Stimulated activated CD4-positive, alpha-beta T cell treated with anti-CD3 and anti-CD28 coated beads, Interleukin-12 subunit alpha, Interleukin-12 subunit beta, amount 100 ng/mL, for 24 hours (primary cell): ENCODE measurements around the gene ST8SIA5.

Source experiments
- DNase-seq, 2 experiments: peaks; one replicate each; pipeline ENCODE4 v3.0.0-alpha.2; 2020; ENCODE audit warnings: low read depth in 2 of 2

Gene ST8SIA5

DNA sequence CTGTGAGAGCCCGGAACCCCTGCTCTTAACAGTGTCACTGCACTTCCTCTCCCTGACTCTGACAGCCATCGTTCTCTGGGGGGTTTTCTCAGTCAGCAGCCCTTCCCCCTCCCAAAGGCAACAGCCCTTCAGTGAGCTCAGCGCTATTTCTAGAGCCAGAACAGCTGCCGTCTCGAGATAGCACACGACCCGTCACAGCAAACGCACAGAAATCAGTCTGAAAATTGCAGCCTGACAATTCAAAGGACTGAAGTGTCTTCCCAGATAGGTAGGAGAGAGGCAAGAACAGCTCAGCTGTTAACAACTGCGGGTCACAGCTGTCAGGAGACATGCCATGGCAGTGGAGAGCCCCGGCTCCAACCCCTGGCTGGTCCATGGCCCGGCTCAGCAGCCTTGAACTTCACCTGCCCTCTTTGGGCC, 45.4 kb downstream of the ST8SIA5 start:
- DNase-seq, result no peak

DNA sequence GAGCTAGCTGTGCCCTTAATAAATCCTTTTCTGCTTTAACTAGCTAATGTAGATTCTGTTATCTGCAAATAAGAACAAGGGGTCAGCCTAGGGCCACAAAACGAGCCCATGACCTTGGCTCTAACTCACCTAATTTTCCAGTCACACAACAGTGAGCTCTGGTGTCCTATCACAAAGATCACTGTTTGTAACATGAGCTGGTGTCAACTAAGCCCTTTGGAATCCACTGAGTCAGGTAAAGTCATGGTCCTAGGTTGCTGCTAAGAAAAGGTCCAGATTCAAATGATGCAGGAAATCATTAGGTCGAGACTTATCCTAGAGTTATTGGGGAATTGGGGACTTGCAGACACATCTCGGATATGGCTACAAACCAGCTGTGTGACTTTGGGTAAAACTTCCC, 49.9 kb downstream of the ST8SIA5 start:
- no peak for DNase-seq

DNA sequence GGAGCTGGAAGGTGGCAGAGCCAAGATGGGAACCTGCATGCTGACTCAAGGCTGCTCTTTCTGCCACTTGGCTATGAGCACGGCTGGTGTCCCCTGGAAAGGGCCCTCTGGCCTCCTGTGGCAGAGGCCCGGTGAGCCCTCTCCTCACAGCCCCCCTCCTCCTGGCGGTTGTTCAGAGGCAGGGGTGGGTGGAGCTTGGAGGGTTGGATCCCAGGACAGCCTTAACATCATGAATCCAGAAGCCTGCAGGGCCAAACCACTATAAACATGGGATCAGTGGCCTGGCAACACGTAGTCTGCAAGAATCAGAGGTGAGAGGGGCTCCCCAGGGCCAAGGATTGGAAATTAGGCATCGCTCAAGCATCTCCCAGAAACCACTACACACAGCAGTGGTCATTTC, 51.3 kb downstream of the ST8SIA5 start:
- no peak for DNase-seq

DNA sequence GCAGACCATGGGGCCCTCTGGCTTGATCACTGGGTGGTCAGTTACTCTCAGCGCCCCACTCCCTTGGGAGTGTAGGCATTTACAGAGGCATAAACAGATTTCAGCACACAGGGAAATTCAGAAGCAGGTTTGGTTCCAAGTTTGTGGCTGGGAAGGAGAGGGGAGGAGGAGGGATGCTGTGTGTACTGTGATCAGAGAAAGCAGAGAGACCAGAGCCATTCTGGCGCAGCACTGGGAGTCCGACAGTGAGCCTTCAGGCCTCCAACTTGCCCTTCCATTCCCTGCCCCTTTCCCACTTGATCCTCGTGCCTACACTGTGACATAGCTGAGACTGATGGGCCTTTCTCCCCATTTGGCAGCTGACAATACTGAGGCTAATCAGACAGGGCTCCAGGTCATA, 52.0 kb downstream of the ST8SIA5 start:
- no peak for DNase-seq

DNA sequence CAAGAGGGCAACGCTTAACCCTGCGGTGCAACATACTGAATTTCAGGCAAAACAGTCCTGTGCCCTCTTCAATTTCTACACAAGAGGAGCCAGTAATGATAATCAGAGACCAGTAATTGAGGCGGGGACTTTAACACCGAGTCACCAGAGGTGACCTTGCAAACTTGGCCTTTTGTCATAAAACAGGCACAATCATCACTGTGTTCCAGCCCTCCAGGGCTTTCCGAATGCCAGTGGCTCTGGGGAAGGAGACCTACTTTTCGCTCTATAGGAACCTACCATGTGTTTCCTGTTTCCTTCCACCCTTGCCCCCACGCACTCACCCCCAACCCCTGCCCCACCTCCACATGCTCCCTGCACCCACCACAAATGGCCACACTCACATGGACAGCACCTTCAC, 52.7 kb downstream of the ST8SIA5 start:
- DNase-seq, result no peak

DNA sequence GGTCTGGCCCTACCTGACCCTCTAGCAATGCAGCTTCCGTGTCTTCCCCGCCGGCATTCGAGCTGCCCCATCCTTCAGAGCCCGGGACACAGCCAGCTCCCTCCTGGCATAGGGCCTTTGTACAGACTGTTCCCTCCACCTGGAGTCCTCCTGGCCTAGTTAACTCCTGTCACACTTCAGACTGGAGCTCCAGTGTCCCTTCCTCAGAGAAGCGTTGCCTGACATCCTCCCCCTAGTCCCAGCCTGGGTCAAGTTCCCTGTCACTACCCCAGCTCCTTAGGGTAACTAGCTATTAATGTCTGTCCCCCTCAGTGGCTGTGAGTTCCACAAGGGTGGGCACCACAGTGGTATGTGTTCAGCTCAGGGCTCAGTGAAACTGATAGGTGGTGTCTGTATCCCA, 54.4 kb downstream of the ST8SIA5 start:
- DNase-seq, result no peak

DNA sequence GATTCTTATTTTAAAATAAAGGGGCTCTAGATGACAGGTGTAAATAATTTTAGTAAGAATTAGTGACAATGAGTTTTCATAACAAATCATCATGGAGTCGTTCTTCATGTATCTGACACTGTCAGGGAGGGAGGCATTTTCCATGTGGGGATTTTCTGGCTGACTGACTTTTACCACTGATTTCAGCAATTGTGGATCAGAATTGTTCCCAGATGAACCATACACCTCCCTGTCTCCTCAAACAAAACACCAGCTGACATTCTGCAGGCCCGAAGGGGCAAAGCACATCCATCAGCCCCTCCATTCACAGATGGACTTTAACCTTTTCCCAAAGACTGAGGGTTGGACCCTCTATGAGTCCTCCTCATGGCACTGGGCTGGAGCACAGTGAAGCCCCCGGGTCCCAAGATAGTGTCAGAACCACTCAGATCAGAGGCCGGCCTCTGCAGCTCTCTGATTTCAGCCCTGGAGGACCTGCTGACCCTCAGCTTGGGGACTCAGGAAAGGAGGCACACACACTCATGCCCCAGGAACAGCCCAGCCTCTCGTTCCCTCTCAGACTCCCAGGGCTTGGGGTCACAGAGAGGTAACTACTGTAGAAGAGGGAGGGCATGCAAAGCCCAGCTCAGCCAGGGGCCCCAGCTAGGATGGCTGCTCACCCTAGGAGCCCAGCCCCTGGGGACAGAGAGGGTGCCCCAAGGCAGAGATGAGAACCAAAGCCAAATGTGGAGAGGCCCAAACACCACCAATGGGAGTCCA, 56.6 kb downstream of the ST8SIA5 start:
- no peak for DNase-seq

DNA sequence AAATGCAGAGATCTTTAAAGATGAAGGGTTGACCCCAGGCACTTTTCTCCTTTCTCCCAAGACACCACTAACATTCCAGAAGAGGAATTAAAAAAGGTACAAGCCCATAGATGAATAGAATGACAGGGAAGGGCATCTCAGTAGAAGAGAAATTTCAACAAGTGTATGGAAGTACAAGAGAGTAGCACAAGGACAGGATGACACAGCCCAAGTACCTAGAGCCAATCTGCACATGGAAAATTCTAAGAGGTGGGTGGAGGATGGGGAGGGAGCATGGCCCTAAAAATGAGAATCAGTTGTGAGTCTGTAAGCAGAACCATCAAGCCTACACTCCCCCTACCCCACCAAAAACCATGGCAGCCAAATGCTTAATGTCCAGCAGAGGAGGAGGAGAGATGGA, 60.2 kb downstream of the ST8SIA5 start:
- no peak for DNase-seq

DNA sequence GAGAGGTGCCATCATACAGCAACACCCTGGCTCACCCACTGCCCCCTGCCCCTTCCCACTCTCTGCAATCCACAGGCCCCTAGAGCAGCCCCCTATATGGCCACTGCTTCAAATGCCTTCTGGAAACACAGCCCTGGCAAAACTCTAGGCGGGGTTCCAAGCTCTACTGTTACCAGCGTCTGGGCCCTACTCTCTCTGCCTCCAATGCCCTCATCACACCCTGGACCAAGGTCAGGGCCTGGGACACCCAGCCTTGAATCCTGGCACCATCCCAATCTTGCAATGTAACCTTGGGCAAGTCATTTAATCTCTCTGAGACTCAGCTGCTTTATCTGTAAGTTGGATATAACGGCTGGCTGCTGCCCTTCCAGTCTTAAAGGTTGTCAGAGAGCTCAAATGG, 60.6 kb downstream of the ST8SIA5 start:
- DNase-seq, result no peak

DNA sequence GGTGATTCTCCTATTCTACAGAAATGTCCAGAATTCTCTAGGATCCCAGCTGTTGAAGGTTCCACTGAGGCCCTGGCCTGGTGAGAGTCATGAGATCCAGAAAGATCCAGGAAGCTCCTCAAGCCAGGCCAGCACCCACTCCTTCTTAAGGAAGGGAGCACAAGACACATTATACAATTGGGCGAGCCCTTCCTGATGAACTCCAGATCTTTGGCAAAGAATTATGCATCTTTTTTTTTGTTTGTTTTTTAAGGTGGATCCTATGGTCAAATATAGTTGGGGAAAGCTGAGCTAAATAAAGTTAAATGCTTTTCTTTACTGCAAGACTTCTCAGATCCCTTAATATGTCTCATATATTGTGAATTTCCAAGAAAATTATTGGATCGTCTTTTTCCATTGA, 62.9 kb downstream of the ST8SIA5 start:
- DNase-seq, result no peak

DNA sequence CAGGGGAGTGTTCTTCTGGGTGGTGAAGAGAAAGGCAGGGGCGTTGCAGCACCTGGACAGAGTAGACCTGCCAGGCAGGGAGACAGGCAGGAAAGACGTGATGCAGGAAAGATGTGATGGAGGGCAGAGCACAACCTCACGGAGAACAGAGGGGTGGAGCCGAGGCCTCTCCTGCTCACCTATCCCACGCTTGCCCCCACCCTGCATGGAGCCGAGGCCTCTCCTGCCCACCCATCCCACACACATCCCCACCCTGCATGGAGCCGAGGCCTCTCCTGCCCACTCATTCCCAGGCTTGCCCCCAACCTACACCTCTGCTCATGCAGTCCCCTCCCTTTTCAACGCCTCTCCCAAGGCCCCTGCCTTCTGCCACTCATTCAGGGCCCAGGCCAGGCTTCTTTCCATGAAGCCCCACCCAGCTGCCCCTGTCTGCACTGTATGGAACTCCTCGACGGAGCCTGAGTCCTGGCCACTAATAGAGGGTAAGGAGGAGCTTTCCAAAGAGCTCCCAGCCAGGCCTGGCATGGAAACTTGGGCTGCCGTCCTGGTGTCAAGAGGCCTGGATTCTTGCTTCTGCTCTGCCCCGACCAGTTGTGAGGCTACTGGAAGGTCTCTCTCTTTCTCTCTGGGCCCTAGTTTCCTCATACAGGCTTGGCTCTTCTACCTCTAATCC, 67.9 kb downstream of the ST8SIA5 start:
- no peak for DNase-seq

DNA sequence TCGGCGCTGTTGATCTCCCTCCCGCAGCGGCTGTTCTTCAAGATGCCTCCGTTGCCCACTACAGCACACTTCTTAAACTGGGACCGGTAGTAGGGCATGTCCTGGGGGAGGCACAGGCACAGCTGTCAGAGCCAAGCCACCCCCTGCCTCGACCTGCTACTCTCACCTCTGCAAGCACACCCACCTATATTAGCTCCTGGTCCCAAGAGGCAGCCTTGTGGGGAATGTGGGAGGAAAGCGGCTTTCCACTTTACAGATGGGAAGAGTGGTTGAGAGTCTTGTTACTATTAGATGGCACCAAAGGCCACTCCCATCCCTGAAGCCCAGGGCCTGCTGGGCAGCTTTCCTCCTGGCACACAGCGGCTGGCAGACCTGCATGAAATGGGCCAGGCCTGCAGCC, 70.7 kb downstream of the ST8SIA5 start:
- no peak for DNase-seq

DNA sequence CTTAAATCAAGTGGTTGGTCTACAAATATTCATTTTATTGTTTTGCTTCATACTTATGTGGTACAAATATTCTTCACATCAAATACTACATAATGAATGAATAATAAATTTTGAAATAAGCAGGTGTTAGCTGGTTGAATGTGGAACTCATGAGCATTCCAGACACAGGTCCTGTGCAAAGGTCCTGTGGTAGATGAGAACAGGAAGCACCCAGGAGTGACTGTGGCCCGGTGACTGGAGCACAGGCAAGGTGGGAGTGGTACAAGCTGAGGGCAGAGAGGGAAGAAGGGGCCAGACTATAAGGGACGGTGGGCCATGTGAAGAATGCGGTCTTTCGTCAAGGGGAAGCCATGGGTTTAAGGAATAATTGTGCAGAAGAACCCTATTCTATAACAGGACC, 73.6 kb downstream of the ST8SIA5 start:
- DNase-seq, result no peak

DNA sequence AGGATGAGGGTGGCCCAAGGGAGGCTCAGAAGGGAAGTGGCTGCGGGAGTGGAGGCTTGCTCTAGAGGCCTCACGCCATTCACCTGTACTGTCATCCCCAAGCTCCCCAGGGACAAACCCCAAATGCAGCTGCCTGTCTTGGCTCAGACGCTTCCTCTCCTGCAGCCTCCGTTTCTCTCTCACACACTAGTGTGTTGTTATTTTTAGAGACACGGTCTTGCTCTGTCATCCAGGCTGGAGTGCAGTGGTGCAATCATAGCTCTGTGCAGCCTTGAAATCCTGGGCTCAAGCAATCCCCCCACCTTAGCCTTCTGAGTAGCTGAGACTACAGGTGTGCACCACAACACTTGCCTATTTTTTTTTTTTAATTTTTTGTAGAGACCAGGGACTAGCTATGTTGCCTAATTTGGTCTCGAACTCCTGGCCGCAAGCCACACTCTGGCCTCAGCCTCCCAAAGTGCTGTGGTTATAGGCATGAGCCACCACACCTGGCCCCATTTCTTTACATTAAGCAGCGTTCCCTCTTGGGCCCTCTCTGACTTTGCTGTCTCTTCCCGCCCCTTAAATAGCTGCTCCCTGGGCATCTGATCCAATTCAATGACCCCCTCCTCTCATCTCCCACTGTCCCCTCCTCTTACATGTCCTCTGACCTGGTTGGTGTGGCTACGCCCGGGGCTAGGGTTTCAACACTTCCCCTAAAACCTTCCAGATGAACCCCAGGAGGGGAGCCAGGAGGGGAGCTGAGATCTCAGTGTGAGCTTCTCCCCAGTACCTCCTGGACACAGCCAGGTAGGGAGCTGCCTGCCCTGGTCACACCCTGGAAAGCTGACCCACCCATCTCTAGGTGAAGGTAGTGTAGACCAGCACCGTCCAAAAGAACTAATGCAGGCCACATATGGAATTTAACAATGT, 75.8 kb downstream of the ST8SIA5 start:
- no peak for DNase-seq

DNA sequence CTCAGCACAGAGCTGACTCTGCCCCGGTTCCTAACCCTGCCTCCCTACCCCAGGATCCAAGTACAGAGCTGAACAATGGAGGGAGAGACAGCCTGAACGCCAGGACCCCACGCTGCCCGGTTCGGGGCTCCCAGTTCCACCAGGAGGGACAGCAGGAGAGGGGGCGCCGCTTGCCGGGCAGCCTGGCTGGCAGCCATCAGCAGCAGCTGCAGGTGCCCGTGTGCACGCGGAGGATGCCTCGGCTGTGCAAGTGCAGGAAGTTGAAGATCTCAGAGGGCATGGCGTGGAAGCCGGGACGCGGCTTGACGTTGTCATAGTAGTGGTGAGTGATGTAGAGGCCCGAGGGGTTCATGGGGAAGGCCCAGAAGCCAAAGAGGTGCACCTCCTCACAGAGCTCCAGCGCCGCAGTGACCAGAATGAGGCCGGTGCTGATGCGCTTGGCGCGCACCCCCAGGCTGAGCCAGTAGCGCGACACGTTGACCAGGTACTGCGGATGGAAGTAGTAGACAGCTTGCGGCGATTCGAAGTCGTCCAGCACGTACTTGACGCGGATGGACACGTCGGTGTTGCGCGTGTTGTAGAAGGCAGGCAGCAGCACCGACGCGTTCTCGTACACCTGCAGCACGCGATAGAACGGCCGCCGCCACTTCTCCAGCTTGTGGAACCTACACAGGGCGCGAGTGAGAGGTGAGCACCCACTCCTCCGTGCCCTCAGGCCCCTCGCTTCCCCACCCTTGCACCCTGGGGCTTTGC, 76.8 kb downstream of the ST8SIA5 start:
- DNase-seq, result no peak

DNA sequence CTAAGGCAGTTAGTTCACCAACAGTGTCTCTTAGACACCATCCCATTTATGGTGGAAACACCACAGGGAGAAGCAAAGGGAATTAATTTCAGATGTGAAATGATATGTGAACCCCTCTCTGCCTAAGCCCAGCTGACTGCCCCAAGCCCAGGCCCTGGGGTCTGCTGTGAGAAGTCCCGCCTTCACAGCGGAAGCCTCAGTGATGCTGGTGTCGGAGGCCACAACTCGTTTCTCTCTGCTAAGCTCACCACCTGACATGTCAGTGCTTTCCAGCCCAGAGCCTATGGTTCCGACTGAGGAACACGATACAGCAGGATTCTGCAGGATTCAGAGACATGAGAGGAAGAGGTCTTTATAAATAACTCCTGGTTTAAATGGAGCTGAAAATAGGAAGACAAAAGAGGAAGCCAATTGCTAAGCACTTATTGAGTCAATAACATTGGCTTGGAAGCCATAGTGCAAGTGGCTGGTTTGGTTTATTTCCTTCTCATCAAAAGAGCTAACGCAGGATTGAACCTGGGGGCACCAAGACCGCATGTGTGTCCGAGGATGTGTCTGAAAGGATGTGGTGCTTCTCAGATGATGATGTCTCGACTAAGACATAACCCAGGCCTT, 78.0 kb downstream of the ST8SIA5 start:
- no peak for DNase-seq

DNA sequence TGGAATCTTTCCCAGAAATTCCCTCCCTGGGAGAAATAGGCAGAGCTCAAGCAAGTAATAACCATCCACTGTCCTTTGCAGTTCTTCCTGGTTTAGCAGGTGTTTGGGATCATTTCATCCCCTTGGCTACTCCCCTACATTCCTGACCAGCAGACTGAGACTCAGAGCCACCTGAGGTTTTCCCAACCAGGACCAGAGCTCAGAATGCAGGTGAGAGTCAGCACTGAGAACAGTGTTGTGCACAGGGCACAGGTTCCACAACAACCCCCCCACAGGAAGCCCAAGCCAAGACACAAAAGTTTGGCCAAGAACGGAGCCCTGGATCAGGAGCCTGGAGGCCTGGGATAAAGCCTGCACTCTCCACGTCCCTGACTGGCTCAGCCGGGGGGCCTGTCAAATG, 78.8 kb downstream of the ST8SIA5 start:
- no peak for DNase-seq

DNA sequence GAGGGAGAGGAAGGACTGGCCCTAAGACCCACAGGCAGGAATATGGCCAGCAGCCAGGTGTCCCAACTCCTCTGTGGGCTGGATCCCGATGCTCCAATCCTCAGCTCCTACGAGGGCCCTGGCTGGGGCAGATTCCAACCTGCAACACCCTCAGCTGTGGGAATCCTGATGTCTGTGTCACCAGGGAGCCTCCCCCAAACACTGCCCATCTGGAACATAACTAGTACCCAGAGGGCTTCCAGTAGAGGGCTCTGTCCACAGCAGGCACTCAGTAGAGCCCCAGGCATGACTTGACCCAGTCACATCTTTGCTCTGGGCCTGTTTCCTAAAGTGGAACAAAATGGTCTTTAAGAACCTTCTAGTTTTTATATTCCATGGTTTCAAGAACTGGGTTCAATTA, 79.2 kb downstream of the ST8SIA5 start:
- no peak for DNase-seq

DNA sequence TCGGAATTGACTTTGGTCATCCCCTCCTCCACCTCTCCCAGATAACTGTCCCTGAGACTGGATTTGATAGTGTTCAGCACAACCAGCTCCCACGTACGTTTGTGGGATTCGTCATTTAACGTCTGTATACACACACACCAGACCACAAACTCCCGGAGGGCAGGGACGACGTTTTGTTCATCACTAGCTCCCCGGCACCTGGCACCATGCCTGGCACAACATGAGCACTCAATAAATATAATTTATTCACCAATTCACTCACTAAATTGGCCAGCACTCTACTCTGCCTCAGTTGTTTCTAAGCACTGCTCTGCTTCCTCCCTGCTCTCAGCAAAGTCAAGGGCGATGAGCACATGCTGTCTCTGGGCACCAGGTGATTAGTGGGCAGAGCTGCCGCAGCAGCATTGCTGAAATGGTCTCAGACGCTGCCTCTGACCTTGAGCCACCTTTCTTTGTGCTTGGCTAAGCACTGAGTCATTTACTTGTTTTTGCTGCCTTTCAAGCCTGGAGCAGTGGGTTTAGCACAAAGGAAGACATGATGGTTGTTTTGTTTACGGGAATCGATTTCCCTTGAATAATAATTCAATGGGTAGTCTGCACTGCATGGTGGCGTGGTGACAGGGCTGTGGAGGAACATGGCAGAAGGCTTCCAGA, 80.5 kb downstream of the ST8SIA5 start:
- no peak for DNase-seq

DNA sequence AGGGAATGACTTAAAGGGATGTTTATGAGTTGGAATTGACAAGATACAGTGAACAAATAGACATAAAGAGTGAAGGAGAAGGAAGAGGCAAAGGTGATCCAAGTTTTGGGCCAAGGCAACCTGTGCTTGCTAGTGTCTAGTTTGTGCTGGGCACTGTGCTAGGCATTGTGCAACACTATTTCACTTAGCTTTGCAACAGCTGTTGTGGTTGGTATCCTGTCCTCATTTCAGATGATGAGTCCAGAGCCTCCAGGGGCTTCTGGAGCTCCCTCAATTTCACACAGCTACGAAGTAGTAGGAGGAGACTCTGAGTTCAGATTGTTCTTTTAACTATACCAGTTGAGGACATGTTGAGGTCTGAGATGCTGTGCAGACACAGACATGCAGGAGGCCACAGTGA, 81.7 kb downstream of the ST8SIA5 start:
- no peak for DNase-seq
